HEK293T (cell line): Measurements from ENCODE around the gene COA8.

Experiments
- CTCF ChIA-PET: fragments of 350-600 bp; formaldehyde crosslinking; extraction: SDS; loops from one replicate; lab custom pipeline; 2021; ENCODE audit warnings: antibody characterized with exemption, inconsistent platforms; lab: Yijun Ruan, JAX
- POLR2A ChIA-PET: fragments of 350-600 bp; formaldehyde crosslinking; extraction: SDS; loops from one replicate; lab custom pipeline; 2020; ENCODE audit warnings: antibody characterized with exemption, inconsistent platforms; lab: Yijun Ruan, JAX
- DNase-seq: peaks from one replicate; pipeline ENCODE4 v3.0.0; 2012; ENCODE audit warnings: mixed read lengths; ENCODE audit errors: extremely low spot score
- ARNT ChIP-seq: fragments of 450-650 bp; IDR thresholded peaks from 2 replicates; pipeline ENCODE4 v1.6.1; 2017; ENCODE audit warnings: mild to moderate bottlenecking
- BHLHE40 ChIP-seq: fragments of 450-650 bp; IDR thresholded peaks from 2 replicates; pipeline ENCODE4 v1.6.1; 2016; ENCODE audit warnings: mild to moderate bottlenecking, moderate library complexity, borderline replicate concordance
- CTBP1 ChIP-seq: fragments of 450-650 bp; IDR thresholded peaks from 2 replicates; pipeline ENCODE4 v1.6.1; 2016; ENCODE audit warnings: borderline replicate concordance
- ELF4 ChIP-seq: fragments of 450-650 bp; IDR thresholded peaks from 2 replicates; pipeline ENCODE4 v1.6.1; 2017; ENCODE audit warnings: antibody characterized with exemption
- FOXA1 ChIP-seq: fragments of 450-650 bp; IDR thresholded peaks from 2 replicates; pipeline ENCODE4 v1.6.1; 2016; ENCODE audit warnings: mild to moderate bottlenecking
- FOXK2 ChIP-seq: fragments of 450-650 bp; IDR thresholded peaks from 2 replicates; pipeline ENCODE4 v1.6.1; 2016; ENCODE audit warnings: mild to moderate bottlenecking
- FOXM1 ChIP-seq: fragments of 450-650 bp; IDR thresholded peaks from 2 replicates; pipeline ENCODE4 v1.6.1; 2017; ENCODE audit warnings: mild to moderate bottlenecking, borderline replicate concordance
- HDGF ChIP-seq: fragments of 450-650 bp; IDR thresholded peaks from 2 replicates; pipeline ENCODE4 v1.6.1; 2017; ENCODE audit warnings: antibody characterized with exemption, borderline replicate concordance
- L3MBTL2 ChIP-seq: fragments of 450-650 bp; conservative IDR thresholded peaks from 2 replicates; pipeline ENCODE4 v1.6.1; 2016; ENCODE audit warnings: mild to moderate bottlenecking
- LEF1 ChIP-seq: fragments of 450-650 bp; IDR thresholded peaks from 2 replicates; pipeline ENCODE4 v1.6.1; 2017; ENCODE audit warnings: mild to moderate bottlenecking, borderline replicate concordance
- NFRKB ChIP-seq: fragments of 450-650 bp; IDR thresholded peaks from 2 replicates; pipeline ENCODE4 v1.6.1; 2016; ENCODE audit warnings: mild to moderate bottlenecking, moderate library complexity
- PKNOX1 ChIP-seq: fragments of 450-650 bp; IDR thresholded peaks from 2 replicates; pipeline ENCODE4 v1.6.1; 2016
- SP1 ChIP-seq: fragments of 450-650 bp; IDR thresholded peaks from 2 replicates; pipeline ENCODE4 v1.6.1; 2017
- SUZ12 ChIP-seq: fragments of 450-650 bp; IDR thresholded peaks from 2 replicates; pipeline ENCODE4 v1.6.1; 2016; ENCODE audit warnings: mild to moderate bottlenecking
- TARDBP ChIP-seq: fragments of 450-650 bp; IDR thresholded peaks from 2 replicates; pipeline ENCODE4 v1.6.1; 2016
- ZNF384 ChIP-seq: fragments of 450-650 bp; IDR thresholded peaks from 2 replicates; pipeline ENCODE4 v1.6.1; 2016

COA8 gene

GRCh38 chr14:103556946-103557758 is 5.6 kb upstream of the COA8 start:
- POLR2A ChIA-PET: interaction anchor here (1.6 to 3.4 kb wide), 3 partner anchors 18 to 36 kb away, joined by 4 to 23 read pairs (median 10); partner anchors contain the start of genes CKB and TRMT61A
- CTCF ChIA-PET: interaction anchor here (0.9 to 4.7 kb wide), 3 partner anchors 10 to 39 kb away, joined by 6 to 19 read pairs (median 17); no protein-coding TSS in a partner anchor
- no peak for TF ChIP-seq SUZ12
- no peak for TF ChIP-seq LEF1
- TF ChIP-seq NFRKB: no peak
- TF ChIP-seq ZNF384: no peak
- no peak for TF ChIP-seq FOXK2
- TF ChIP-seq HDGF: no peak
- no peak for TF ChIP-seq L3MBTL2
- no peak for TF ChIP-seq SP1
- no peak for TF ChIP-seq CTBP1
- TF ChIP-seq FOXM1: no peak
- TF ChIP-seq FOXA1: no peak
- TF ChIP-seq ARNT: no peak
- TF ChIP-seq PKNOX1: no peak
- TF ChIP-seq BHLHE40: no peak
- no peak for DNase-seq

- POLR2A ChIA-PET: interaction anchor here (0.9 to 3.4 kb wide), 4 partner anchors 20 to 224 kb away, joined by 3 to 23 read pairs (median 7); partner anchors contain the start of genes CKB, EIF5 and TRMT61A
- CTCF ChIA-PET: interaction anchor here (0.8 to 4.7 kb wide), 3 partner anchors 10 to 40 kb away, joined by 6 to 19 read pairs (median 17); no protein-coding TSS in a partner anchor
- TF ChIP-seq CTBP1: no peak
- no peak for DNase-seq
Observed at GRCh38 chr14:103558071-103558882, 4.5 kb upstream of the COA8 start.

- no peak for TF ChIP-seq ELF4
- TF ChIP-seq HDGF: no peak
- no peak for TF ChIP-seq SP1
- TF ChIP-seq NFRKB: no peak
- TF ChIP-seq FOXA1: no peak
- TF ChIP-seq TARDBP: no peak
- CTCF ChIA-PET: interaction anchor here (4.7 kb wide), 1 partner anchor 42 kb away, joined by 19 read pairs; no protein-coding TSS in a partner anchor
- no peak for DNase-seq
- POLR2A ChIA-PET: interaction anchor here (0.7 to 3.4 kb wide), 2 partner anchors 27 to 39 kb away, joined by 3 to 23 read pairs; partner anchors contain the start of gene CKB
Observed at GRCh38 chr14:103559766-103560165, 3.0 kb upstream of the COA8 start.

GRCh38 chr14:103560691-103561090 is 2.1 kb upstream of the COA8 start:
- POLR2A ChIA-PET: interaction anchor here (1.7 kb wide), 1 partner anchor 143 kb away, joined by 4 read pairs; no protein-coding TSS in a partner anchor
- TF ChIP-seq LEF1 (no peak), PKNOX1 (no peak), HDGF (no peak), ELF4 (no peak), ARNT (no peak), ZNF384 (no peak)
- DNase-seq: no peak
- CTCF ChIA-PET: interaction anchor here (1.1 to 4.7 kb wide), 3 partner anchors 17 to 42 kb away, joined by 3 to 19 read pairs (median 5); no protein-coding TSS in a partner anchor

- ChIA-PET POLR2A (interaction anchor here (0.8 to 1.7 kb wide), 5 partner anchors 8 to 142 kb away, joined by 3 to 4 read pairs (median 3); partner anchors contain the start of gene CKB), CTCF (interaction anchor here (0.7 to 1.7 kb wide), 3 partner anchors 15 to 43 kb away, joined by 3 to 5 read pairs (median 4); no protein-coding TSS in a partner anchor)
- TF ChIP-seq ARNT: no peak
- no peak for TF ChIP-seq SP1
- no peak for TF ChIP-seq BHLHE40
- TF ChIP-seq FOXK2: no peak
- no peak for TF ChIP-seq NFRKB
- TF ChIP-seq FOXA1: no peak
- no peak for TF ChIP-seq TARDBP
- TF ChIP-seq LEF1: no peak
- TF ChIP-seq FOXM1: no peak
- peak; percentile 62 for DNase-seq
Observed at GRCh38 chr14:103561381-103562178, 1.2 kb upstream of the COA8 start.

GRCh38 chr14:103562179-103562428 is 656 bp upstream of the COA8 start:
- TF ChIP-seq SP1 (no peak), PKNOX1 (no peak), ZNF384 (no peak), CTBP1 (no peak), FOXM1 (no peak)
- ChIA-PET POLR2A (interaction anchor here (0.8 to 1.7 kb wide), 4 partner anchors 9 to 141 kb away, joined by 3 to 4 read pairs (median 3); no protein-coding TSS in a partner anchor), CTCF (interaction anchor here (1.1 to 1.7 kb wide), 2 partner anchors 19 to 43 kb away, joined by 3 to 5 read pairs; no protein-coding TSS in a partner anchor)
- no peak for DNase-seq
